ENCODE data around the gene HLA-F. TPM values are rescaled to one million over a fixed set of nuclear protein-coding genes. Genes with fewer than 3 reads are reported as not detected.

The HLA-F gene
- total RNA-seq: 10 to 100 TPM; 34.0 to 62.1 TPM

- Histone ChIP-seq H3K9me3 (no peaks in the 10 kb centered on the region), H3K4me1 (replicated peaks) (no peaks in the 10 kb centered on the region), H3K27ac (peak within 1 kb of the TSS; percentile 86 to 88), H3K36me3 (no peaks in the 10 kb centered on the region), H3K4me3 (peak within 1 kb of the TSS; percentile 76 to 79), H3K27me3 (replicated peaks; ENCODE audit: insufficient read depth) (no peaks in the 10 kb centered on the region)
- intact Hi-C loops (cut with DNase I): no loop called here
- TF ChIP-seq CTCF (IDR thresholded peaks at IDR 0.05): peak in 2 of 4 experiments; percentile 8
- TF ChIP-seq POLR2A (IDR thresholded peaks at IDR 0.05): peak; percentile 93
- peak; percentile 89 for TF ChIP-seq POLR2AphosphoS5 (IDR thresholded peaks at IDR 0.05)
- WGBS: 0% methylated on average over 18 of the region's 26 CpGs
- DNase-seq (ENCODE audit: low spot score): peak; percentile 89
These were observed at the start of gene HLA-F for GRCh38 chr6:29723262-29723665. Gene HLA-F, plus strand, starts transcription at chr6:29723434. Its CDS starts 30 bp downstream, at chr6:29723464.

GRCh38 chr6:29674008-29674407 lies 49.2 kb upstream of the HLA-F start:
- no peak for TF ChIP-seq POLR2AphosphoS5 (IDR thresholded peaks at IDR 0.05)
- Histone ChIP-seq H3K4me3 (no peak overlapping the region), H3K27ac (no peak overlapping the region), H3K27me3 (replicated peaks; ENCODE audit: insufficient read depth) (no peaks in the 10 kb centered on the region), H3K9me3 (no peaks in the 10 kb centered on the region), H3K4me1 (replicated peaks) (no peaks in the 10 kb centered on the region), H3K36me3 (no peaks in the 10 kb centered on the region)
- intact Hi-C loops (cut with DNase I): no loop called here
- WGBS: 96% methylated on average over 5 of the region's 5 CpGs
- no peak for DNase-seq (ENCODE audit: low spot score)

GRCh38 chr6:29675561-29675960 lies 47.7 kb upstream of the HLA-F start:
- Histone ChIP-seq H3K4me1 (replicated peaks) (no peaks in the 10 kb centered on the region), H3K27ac (no peak overlapping the region), H3K36me3 (no peaks in the 10 kb centered on the region), H3K27me3 (replicated peaks; ENCODE audit: insufficient read depth) (no peaks in the 10 kb centered on the region), H3K9me3 (no peaks in the 10 kb centered on the region), H3K4me3 (no peak overlapping the region)
- WGBS: 100% methylated on average over 1 of the region's 1 CpG
- DNase-seq (ENCODE audit: low spot score): no peak
- no peak for TF ChIP-seq CTCF (IDR thresholded peaks at IDR 0.05)
- no peak for TF ChIP-seq POLR2AphosphoS5 (IDR thresholded peaks at IDR 0.05)
- TF ChIP-seq POLR2A (IDR thresholded peaks at IDR 0.05): no peak
- intact Hi-C loops (cut with DNase I): no loop called here

- Histone ChIP-seq H3K27ac (no peak overlapping the region), H3K9me3 (no peaks in the 10 kb centered on the region), H3K4me3 (no peak overlapping the region), H3K36me3 (no peaks in the 10 kb centered on the region), H3K27me3 (replicated peaks; ENCODE audit: insufficient read depth) (no peaks in the 10 kb centered on the region), H3K4me1 (replicated peaks) (no peaks in the 10 kb centered on the region)
- 35% methylated on average over 2 of the region's 2 CpGs for WGBS
- intact Hi-C loops (cut with DNase I): no loop called here
- TF ChIP-seq POLR2AphosphoS5 (IDR thresholded peaks at IDR 0.05) (no peak), POLR2A (IDR thresholded peaks at IDR 0.05) (no peak), CTCF (IDR thresholded peaks at IDR 0.05) (no peak)
- DNase-seq (ENCODE audit: low spot score): no peak
These were observed 46.1 kb upstream of the HLA-F start for GRCh38 chr6:29676981-29677601.

- H3K36me3 ChIP-seq: no peaks in the 10 kb centered on the region
- H3K4me1 ChIP-seq (replicated peaks): no peaks in the 10 kb centered on the region
- no peak for DNase-seq (ENCODE audit: low spot score)
- no peak overlapping the region for H3K4me3 ChIP-seq
- no peaks in the 10 kb centered on the region for H3K9me3 ChIP-seq
- no peak overlapping the region for H3K27ac ChIP-seq
- intact Hi-C loops (cut with DNase I): no loop called here
- no peak for TF ChIP-seq POLR2AphosphoS5 (IDR thresholded peaks at IDR 0.05)
- TF ChIP-seq CTCF (IDR thresholded peaks at IDR 0.05): no peak
- TF ChIP-seq POLR2A (IDR thresholded peaks at IDR 0.05): no peak
- WGBS: 94% methylated on average over 5 of the region's 5 CpGs
- no peaks in the 10 kb centered on the region for H3K27me3 ChIP-seq (replicated peaks; ENCODE audit: insufficient read depth)
These were observed 45.1 kb upstream of the HLA-F start for GRCh38 chr6:29678114-29678513.

Data from prostate gland (tissue), 2 donors.